ENCODE data around the gene RAB40B.

Gene RAB40B

Small RNA genes within 50 kb of the gene (small RNA-seq; reads per million reads assigned to genes)
- gene MIR4525 (ENCODE audit: low read depth), result 0.86 reads per million

All from mesenchymal stem cell (in vitro differentiated cells and primary cell).